ENCODE data around the gene PDZRN3. TPM values are rescaled to one million over a fixed set of nuclear protein-coding genes. Genes with fewer than 3 reads are reported as not detected.

PDZRN3 gene
- total RNA-seq, 2 donors from 2014 or later: 6.1 to 10.4 TPM

GRCh38 chr3:73431183-73431900, 193.4 kb downstream of the PDZRN3 start:
- Histone ChIP-seq H3K9ac (ENCODE audit: extremely low read depth, low read length, poor library complexity, severe bottlenecking) (no peak overlapping the region), H3K9me3 (ENCODE audit: control insufficient read depth, low read length) (no peaks in the 10 kb centered on the region), H3K4me1 (ENCODE audit: control insufficient read depth, insufficient read depth, low read length) (peaks cover 2% of the 10 kb centered on the region), H3K36me3 (ENCODE audit: control insufficient read depth, insufficient read depth, low read length) (no peaks in the 10 kb centered on the region), H3K27ac (ENCODE audit: low read depth, low read length) (no peak overlapping the region), H3K4me3 (ENCODE audit: low read length) (no peak overlapping the region), H3K27me3 (ENCODE audit: control insufficient read depth, insufficient read depth, low read length, poor library complexity, severe bottlenecking) (no peaks in the 10 kb centered on the region)
- no peak overlapping the region for H3K4me3 Mint-ChIP-seq
- WGBS, 2 experiments (ENCODE audit: insufficient coverage in 1 of 2, insufficient read length in 1 of 2): 85 to 100% methylated on average over 4 to 6 of the region's 6 CpGs
- no peaks in the 10 kb centered on the region for H3K27me3 Mint-ChIP-seq (ENCODE audit: insufficient read depth)
- peaks cover 16% of the 10 kb centered on the region for H3K4me1 Mint-ChIP-seq
- TF ChIP-seq, protein P1, sequence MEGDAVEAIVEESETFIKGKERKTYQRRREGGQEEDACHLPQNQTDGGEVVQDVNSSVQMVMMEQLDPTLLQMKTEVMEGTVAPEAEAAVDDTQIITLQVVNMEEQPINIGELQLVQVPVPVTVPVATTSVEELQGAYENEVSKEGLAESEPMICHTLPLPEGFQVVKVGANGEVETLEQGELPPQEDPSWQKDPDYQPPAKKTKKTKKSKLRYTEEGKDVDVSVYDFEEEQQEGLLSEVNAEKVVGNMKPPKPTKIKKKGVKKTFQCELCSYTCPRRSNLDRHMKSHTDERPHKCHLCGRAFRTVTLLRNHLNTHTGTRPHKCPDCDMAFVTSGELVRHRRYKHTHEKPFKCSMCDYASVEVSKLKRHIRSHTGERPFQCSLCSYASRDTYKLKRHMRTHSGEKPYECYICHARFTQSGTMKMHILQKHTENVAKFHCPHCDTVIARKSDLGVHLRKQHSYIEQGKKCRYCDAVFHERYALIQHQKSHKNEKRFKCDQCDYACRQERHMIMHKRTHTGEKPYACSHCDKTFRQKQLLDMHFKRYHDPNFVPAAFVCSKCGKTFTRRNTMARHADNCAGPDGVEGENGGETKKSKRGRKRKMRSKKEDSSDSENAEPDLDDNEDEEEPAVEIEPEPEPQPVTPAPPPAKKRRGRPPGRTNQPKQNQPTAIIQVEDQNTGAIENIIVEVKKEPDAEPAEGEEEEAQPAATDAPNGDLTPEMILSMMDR (conservative IDR thresholded peaks at IDR 0.05): no peak
- H3K27ac Mint-ChIP-seq: no peak overlapping the region
- no peak for DNase-seq
- no peaks in the 10 kb centered on the region for H3K36me3 Mint-ChIP-seq (ENCODE audit: low read depth)
- H3K9me3 Mint-ChIP-seq: no peaks in the 10 kb centered on the region

- H3K27ac ChIP-seq (ENCODE audit: low read depth, low read length): peak overlapping the region; percentile 30
- peaks cover 3% of the 10 kb centered on the region for H3K9me3 Mint-ChIP-seq
- no peaks in the 10 kb centered on the region for H3K27me3 ChIP-seq (ENCODE audit: control insufficient read depth, insufficient read depth, low read length, poor library complexity, severe bottlenecking)
- TF ChIP-seq, protein P1 (conservative IDR thresholded peaks at IDR 0.05): no peak
- no peak overlapping the region for H3K27ac Mint-ChIP-seq
- peaks cover 2% of the 10 kb centered on the region for H3K4me1 Mint-ChIP-seq
- DNase-seq: no peak
- no peak overlapping the region for H3K4me3 Mint-ChIP-seq
- no peaks in the 10 kb centered on the region for H3K36me3 Mint-ChIP-seq (ENCODE audit: low read depth)
- H3K36me3 ChIP-seq (ENCODE audit: control insufficient read depth, insufficient read depth, low read length): peaks cover 5% of the 10 kb centered on the region
- WGBS, 2 experiments (ENCODE audit: insufficient coverage in 1 of 2, insufficient read length in 1 of 2): 93 to 96% methylated on average over 7 to 11 of the region's 11 CpGs
- no peak overlapping the region for H3K4me3 ChIP-seq (ENCODE audit: low read length)
- no peaks in the 10 kb centered on the region for H3K27me3 Mint-ChIP-seq (ENCODE audit: insufficient read depth)
- H3K4me1 ChIP-seq (ENCODE audit: control insufficient read depth, insufficient read depth, low read length): no peaks in the 10 kb centered on the region
- peaks cover 7% of the 10 kb centered on the region for H3K9me3 ChIP-seq (ENCODE audit: control insufficient read depth, low read length)
- H3K9ac ChIP-seq (ENCODE audit: extremely low read depth, low read length, poor library complexity, severe bottlenecking): no peak overlapping the region
Measured at GRCh38 chr3:73427048-73427706, 197.6 kb downstream of the PDZRN3 start.

DNA sequence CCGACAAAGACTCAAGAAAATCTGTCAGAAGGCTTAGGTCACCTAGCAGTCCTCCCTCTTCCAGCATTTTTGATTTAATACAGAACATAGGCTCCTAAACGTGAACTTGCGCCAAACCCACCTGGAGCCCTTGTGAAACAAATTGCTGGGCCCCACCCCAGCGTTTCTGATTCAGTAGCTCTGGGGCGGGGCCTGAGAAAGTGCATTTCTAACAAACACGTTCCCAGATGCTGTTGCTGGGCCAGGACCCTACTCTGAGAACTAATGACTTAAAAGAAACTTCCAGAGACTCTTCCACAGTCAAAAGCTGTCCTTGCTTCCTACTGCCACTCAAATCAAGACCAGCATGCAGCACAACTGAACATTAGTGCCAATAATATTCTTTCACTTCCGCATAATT, 198.1 kb downstream of the PDZRN3 start:
- H3K27me3 Mint-ChIP-seq (ENCODE audit: insufficient read depth): no peaks in the 10 kb centered on the region
- no peak overlapping the region for H3K27ac Mint-ChIP-seq
- Histone ChIP-seq H3K4me1 (ENCODE audit: control insufficient read depth, insufficient read depth, low read length) (no peaks in the 10 kb centered on the region), H3K9me3 (ENCODE audit: control insufficient read depth, low read length) (peaks cover 9% of the 10 kb centered on the region), H3K4me3 (ENCODE audit: low read length) (no peak overlapping the region), H3K27me3 (ENCODE audit: control insufficient read depth, insufficient read depth, low read length, poor library complexity, severe bottlenecking) (no peaks in the 10 kb centered on the region), H3K9ac (ENCODE audit: extremely low read depth, low read length, poor library complexity, severe bottlenecking) (no peak overlapping the region), H3K36me3 (ENCODE audit: control insufficient read depth, insufficient read depth, low read length) (peaks cover 8% of the 10 kb centered on the region), H3K27ac (ENCODE audit: low read depth, low read length) (no peak overlapping the region)
- DNase-seq: no peak
- TF ChIP-seq, protein P1 (conservative IDR thresholded peaks at IDR 0.05): no peak
- no peaks in the 10 kb centered on the region for H3K4me1 Mint-ChIP-seq
- H3K9me3 Mint-ChIP-seq: peaks cover 7% of the 10 kb centered on the region
- no peaks in the 10 kb centered on the region for H3K36me3 Mint-ChIP-seq (ENCODE audit: low read depth)
- 84 to 89% methylated on average over 6 to 7 of the region's 7 CpGs for WGBS, 2 experiments (ENCODE audit: insufficient coverage in 1 of 2, insufficient read length in 1 of 2)
- no peak overlapping the region for H3K4me3 Mint-ChIP-seq

Measured in endodermal cell (in vitro differentiated cells).